ENCODE results near the gene PLCD3. TPM values are rescaled to one million over a fixed set of nuclear protein-coding genes. Genes with fewer than 3 reads are reported as not detected.

Gene PLCD3
- polyA plus RNA-seq, 1 donor = 20.5 TPM

- DNase-seq = no peak
Measured at GRCh38 chr17:45119964-45120363, 12.4 kb downstream of the PLCD3 start.

- no peak for DNase-seq
Measured at GRCh38 chr17:45118691-45119090, 13.6 kb downstream of the PLCD3 start.

GRCh38 chr17:45117848-45118646 lies 14.3 kb downstream of the PLCD3 start:
- DNase-seq = no peak

- no peak for DNase-seq
Measured at GRCh38 chr17:45117334-45117733, 15.0 kb downstream of the PLCD3 start.

- DNase-seq = no peak
Measured at GRCh38 chr17:45116434-45117016, 15.8 kb downstream of the PLCD3 start.

GRCh38 chr17:45115871-45116270 lies 16.4 kb downstream of the PLCD3 start:
- no peak for DNase-seq

- DNase-seq = no peak
Measured at GRCh38 chr17:45115015-45115625, 17.2 kb downstream of the PLCD3 start.

GRCh38 chr17:45114117-45114932 lies 18.0 kb downstream of the PLCD3 start:
- DNase-seq = no peak

GRCh38 chr17:45113424-45113754 lies 18.9 kb downstream of the PLCD3 start:
- no peak for DNase-seq

GRCh38 chr17:45112559-45113423 lies 19.5 kb downstream of the PLCD3 start:
- DNase-seq = no peak

GRCh38 chr17:45111850-45112249 lies 20.5 kb downstream of the PLCD3 start:
- no peak for DNase-seq

GRCh38 chr17:45110676-45111611 lies 21.4 kb downstream of the PLCD3 start:
- DNase-seq = no peak

- DNase-seq = no peak
Measured at GRCh38 chr17:45108595-45109521, 23.5 kb downstream of the PLCD3 start.

- no peak for DNase-seq
Measured at GRCh38 chr17:45108051-45108450, 24.3 kb downstream of the PLCD3 start.

GRCh38 chr17:45107293-45108010 lies 24.9 kb downstream of the PLCD3 start:
- DNase-seq = no peak

GRCh38 chr17:45106582-45106981 lies 25.7 kb downstream of the PLCD3 start:
- no peak for DNase-seq

GRCh38 chr17:45106096-45106495 lies 26.2 kb downstream of the PLCD3 start:
- DNase-seq = no peak

GRCh38 chr17:45104907-45105624 lies 27.2 kb downstream of the PLCD3 start:
- no peak for DNase-seq
